HUES6 (cell line): ENCODE measurements around the gene HDAC5.
"Not testable (repeated sequence)": the region's sequence is repeated elsewhere in the genome, so short reads cannot be mapped to it uniquely, and the experiment has no call there.

ENCODE experiments used
- H3K27ac ChIP-seq: 2 replicates; pipeline ENCODE4 v1.7.0; 2013; ENCODE audit warnings: low read depth, mild to moderate bottlenecking, low read length, inconsistent platforms
- H3K27me3 ChIP-seq: 2 replicates; pipeline ENCODE4 v1.6.1; 2013; ENCODE audit warnings: low read length; ENCODE audit not compliant: control insufficient read depth, insufficient read depth
- H3K36me3 ChIP-seq: 2 replicates; pipeline ENCODE4 v1.6.1; 2013; ENCODE audit warnings: low read length; ENCODE audit not compliant: control insufficient read depth, insufficient read depth
- H3K4me1 ChIP-seq: 2 replicates; pipeline ENCODE4 v1.6.1; 2013; ENCODE audit warnings: low read length; ENCODE audit not compliant: control insufficient read depth, insufficient read depth
- H3K4me3 ChIP-seq: 2 replicates; pipeline ENCODE4 v1.5.1; 2013; ENCODE audit warnings: low read depth, low read length
- H3K9ac ChIP-seq: one replicate; pipeline ENCODE4 v1.6.1; 2013; ENCODE audit warnings: mild to moderate bottlenecking, low read length
- H3K9me3 ChIP-seq: 2 replicates; pipeline ENCODE4 v1.6.1; 2013; ENCODE audit warnings: low read depth, low read length; ENCODE audit not compliant: control insufficient read depth, insufficient read depth

Gene HDAC5

GRCh38 chr17:44149066-44149465, 25.6 kb upstream of the HDAC5 start:
- H3K4me1 ChIP-seq, H3K4me3 ChIP-seq, H3K9ac ChIP-seq, H3K27me3 ChIP-seq, H3K27ac ChIP-seq, H3K9me3 ChIP-seq: not testable (repeated sequence)
- peaks cover 80% of the 10 kb centered on the region for H3K36me3 ChIP-seq

DNA sequence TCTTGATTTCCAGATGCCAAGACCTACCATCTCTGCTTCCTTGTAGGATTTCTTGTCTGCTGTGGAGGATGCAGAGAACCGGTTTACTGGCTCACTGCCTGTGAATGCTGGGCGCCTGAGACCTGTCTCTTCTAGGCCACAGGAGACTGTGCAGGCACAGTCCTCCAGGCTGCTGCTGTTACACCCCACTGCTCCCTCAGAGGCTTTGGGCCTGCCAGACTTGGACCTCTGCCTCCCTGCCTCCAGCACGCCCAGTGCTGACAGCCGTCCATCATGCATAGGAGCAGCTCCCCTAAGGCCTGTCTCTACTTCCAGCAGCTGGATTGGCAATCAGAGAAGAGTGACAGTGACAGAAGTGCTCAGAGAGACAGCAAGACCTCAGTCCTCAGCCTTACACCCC, 24.4 kb upstream of the HDAC5 start:
- Histone ChIP-seq H3K27ac (no peak overlapping the region), H3K9me3 (no peaks in the 10 kb centered on the region), H3K4me3 (no peak overlapping the region), H3K9ac (no peak overlapping the region), H3K4me1 (peaks cover under 1% of the 10 kb centered on the region; the same call in 1 of the 2 replicates), H3K27me3 (no peaks in the 10 kb centered on the region), H3K36me3 (peaks cover 72% of the 10 kb centered on the region)

GRCh38 chr17:44146375-44147346, 23.2 kb upstream of the HDAC5 start:
- H3K9me3 ChIP-seq, result no peaks in the 10 kb centered on the region
- H3K27me3 ChIP-seq, result no peaks in the 10 kb centered on the region
- H3K27ac ChIP-seq, result no peak overlapping the region
- peaks cover 65% of the 10 kb centered on the region for H3K36me3 ChIP-seq
- H3K4me3 ChIP-seq, result no peak overlapping the region
- H3K4me1 ChIP-seq, result peaks cover 4% of the 10 kb centered on the region; the same call in 1 of the 2 replicates
- peak overlapping the region; percentile 50 for H3K9ac ChIP-seq

GRCh38 chr17:44144966-44145739, 21.7 kb upstream of the HDAC5 start:
- Histone ChIP-seq H3K4me3 (no peak overlapping the region), H3K27ac (no peak overlapping the region), H3K9me3 (no peaks in the 10 kb centered on the region), H3K36me3 (peaks cover 53% of the 10 kb centered on the region), H3K4me1 (peaks cover 8% of the 10 kb centered on the region), H3K9ac (no peak overlapping the region), H3K27me3 (no peaks in the 10 kb centered on the region)

DNA sequence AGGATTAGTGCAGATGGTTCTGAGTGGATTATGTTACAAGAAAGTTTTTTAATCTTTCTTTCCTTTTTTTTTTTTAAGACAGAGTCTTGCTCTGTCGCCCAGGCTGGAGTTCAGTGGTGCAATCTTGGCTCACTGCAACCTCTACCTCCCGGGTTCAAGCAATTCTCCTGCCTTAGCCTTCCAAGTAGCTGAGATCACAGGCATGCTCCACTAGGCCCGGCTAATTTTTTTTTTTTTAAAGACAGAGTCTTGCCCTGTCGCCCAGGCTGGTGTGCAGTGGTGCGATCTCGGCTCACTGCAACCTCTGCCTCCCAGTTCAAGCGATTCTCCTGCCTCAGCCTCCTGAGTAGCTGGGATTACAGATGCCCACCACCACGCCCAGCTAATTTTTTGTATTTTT, 20.5 kb upstream of the HDAC5 start:
- H3K9me3 ChIP-seq, H3K27me3 ChIP-seq, H3K9ac ChIP-seq, H3K4me3 ChIP-seq, H3K4me1 ChIP-seq, H3K27ac ChIP-seq: not testable (repeated sequence)
- H3K36me3 ChIP-seq, result peaks cover 41% of the 10 kb centered on the region

GRCh38 chr17:44137891-44138709, 14.7 kb upstream of the HDAC5 start:
- H3K27me3 ChIP-seq, result no peaks in the 10 kb centered on the region
- peaks cover 24% of the 10 kb centered on the region for H3K4me1 ChIP-seq
- H3K36me3 ChIP-seq, result no peaks in the 10 kb centered on the region
- peak overlapping the region; percentile 37 for H3K4me3 ChIP-seq
- H3K9me3 ChIP-seq, result no peaks in the 10 kb centered on the region
- peak overlapping the region; percentile 67; the same call in 1 of the 2 replicates for H3K27ac ChIP-seq
- H3K9ac ChIP-seq, result peak overlapping the region; percentile 67

GRCh38 chr17:44134752-44135568, 11.5 kb upstream of the HDAC5 start:
- Histone ChIP-seq H3K27me3 (no peaks in the 10 kb centered on the region), H3K36me3 (no peaks in the 10 kb centered on the region), H3K4me1 (peaks cover 15% of the 10 kb centered on the region), H3K9me3 (no peaks in the 10 kb centered on the region), H3K9ac (no peak overlapping the region), H3K27ac (no peak overlapping the region), H3K4me3 (no peak overlapping the region)

DNA sequence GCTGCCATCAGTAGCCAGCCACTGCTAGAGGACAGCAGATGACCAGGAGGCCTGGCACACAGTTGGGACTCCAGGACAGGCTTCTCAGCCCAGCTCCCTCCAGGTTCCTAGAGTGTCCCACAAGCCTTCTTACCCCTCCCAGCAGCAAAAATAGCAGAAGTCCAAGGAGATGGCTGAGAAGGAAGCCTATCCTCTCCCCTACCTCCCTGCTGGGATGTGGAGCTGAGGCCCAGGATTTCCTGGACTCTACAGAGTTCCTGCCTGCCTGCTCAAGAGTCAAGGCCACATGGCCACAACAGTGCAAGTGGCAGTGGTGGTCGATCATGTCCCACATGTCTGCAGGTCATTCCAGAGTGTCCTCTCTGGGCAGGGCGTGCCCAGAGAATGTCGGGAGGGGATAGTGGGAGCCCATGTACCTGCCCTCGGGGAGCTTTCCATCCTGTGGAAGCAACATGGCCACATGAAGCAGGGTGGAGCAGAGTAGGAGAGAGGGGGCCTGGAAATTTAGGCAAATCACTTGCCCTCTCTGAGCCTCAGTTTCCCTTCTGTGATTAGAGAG, 10.6 kb upstream of the HDAC5 start:
- Histone ChIP-seq H3K9me3 (no peaks in the 10 kb centered on the region), H3K27me3 (no peaks in the 10 kb centered on the region), H3K9ac (no peak overlapping the region), H3K27ac (no peak overlapping the region), H3K4me1 (peaks cover 15% of the 10 kb centered on the region), H3K36me3 (no peaks in the 10 kb centered on the region), H3K4me3 (no peak overlapping the region)

DNA sequence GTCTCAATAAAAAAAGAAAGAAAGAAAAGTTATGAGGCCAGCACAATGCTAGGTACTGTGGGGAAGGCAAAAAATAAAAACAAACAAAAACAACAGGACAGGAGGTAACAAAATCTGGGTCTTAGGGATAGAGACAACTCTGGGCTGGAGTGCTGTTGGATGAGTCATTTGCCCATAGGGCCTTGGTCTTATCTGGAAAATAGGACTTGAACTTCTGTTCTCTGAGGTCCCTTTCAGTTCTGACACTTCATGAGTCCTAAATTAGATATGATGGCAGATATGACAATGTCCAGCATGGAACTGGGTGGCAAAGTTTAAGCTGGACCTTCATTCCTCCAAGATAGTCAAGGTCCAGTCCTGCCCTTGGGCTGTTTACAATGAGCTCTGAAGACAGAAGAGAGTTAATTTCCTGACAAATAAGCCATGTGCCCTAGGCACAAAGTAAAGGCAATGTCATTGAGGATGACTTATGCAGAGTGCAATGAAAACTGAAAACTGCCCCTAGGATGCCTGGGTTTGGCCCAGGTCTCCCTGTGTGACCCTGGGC, 8.9 kb upstream of the HDAC5 start:
- Histone ChIP-seq H3K27me3 (no peaks in the 10 kb centered on the region), H3K27ac (no peak overlapping the region), H3K9me3 (no peaks in the 10 kb centered on the region), H3K4me1 (peaks cover under 1% of the 10 kb centered on the region; the same call in 1 of the 2 replicates), H3K4me3 (no peak overlapping the region), H3K9ac (no peak overlapping the region), H3K36me3 (no peaks in the 10 kb centered on the region)

- H3K27ac ChIP-seq, H3K9ac ChIP-seq, H3K36me3 ChIP-seq, H3K9me3 ChIP-seq, H3K27me3 ChIP-seq, H3K4me3 ChIP-seq, H3K4me1 ChIP-seq: not testable (repeated sequence)
These were observed 7.9 kb upstream of the HDAC5 start for GRCh38 chr17:44131372-44131771.
